Mucosa of gallbladder (tissue), 1 donor: ENCODE measurements around the gene PRDM11. TPM values are rescaled to one million over a fixed set of nuclear protein-coding genes. Genes with fewer than 3 reads are reported as not detected.

Source experiments
- total RNA-seq: library from RNA; stranded (reverse); gene quantifications from one replicate; pipeline ENCODE4 v1.2.1, GENCODE V29; 2021
- donor health status: DM: no; HTN: no; CAD: no.

PRDM11 gene
- total RNA-seq, 1 donor from 2014 or later: 21.3 TPM

Other genes with a start within 250 kb of the PRDM11 start
- 133 TPM for gene TP53I11, start 195.8 kb upstream of the PRDM11 start, total RNA-seq
- 154 TPM for gene SYT13, start 139.7 kb downstream of the PRDM11 start, total RNA-seq